ENCODE data around the gene FOSL2.

DNA sequence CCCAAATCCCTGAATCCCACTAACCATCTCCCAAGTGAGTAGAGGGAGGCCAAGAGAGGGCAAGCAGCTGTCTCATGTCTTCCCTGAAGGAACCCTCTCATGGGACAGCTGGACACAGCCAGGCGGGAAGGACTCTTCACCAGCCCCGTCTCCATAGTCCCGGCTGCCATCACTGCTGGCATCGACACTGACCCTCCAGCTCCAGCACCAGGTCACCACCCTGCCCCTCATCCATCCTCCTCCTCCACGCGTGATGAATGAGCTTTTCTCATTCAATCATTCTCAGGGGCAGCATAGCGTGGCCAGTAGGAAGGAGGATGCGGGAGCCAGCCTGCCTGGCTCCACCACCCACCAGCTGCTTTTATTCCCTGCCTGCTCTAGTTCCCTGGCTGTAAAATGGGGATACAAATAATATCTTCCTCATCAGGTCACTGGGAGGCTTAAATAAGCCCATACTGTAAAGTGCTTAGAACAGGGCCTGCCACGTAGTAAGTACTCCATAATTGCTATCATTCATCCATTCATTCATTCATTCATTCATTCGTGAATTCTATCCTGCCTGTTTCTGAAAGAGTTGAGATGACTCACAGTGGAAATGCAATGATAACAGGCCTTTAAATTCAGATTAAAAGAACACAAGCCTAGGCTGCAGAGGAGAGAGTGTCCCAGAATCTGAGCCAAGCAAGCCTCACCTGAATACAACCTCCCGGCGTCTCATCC is 30.5 kb upstream of the FOSL2 start:
- TF ChIP-seq, protein P1, sequence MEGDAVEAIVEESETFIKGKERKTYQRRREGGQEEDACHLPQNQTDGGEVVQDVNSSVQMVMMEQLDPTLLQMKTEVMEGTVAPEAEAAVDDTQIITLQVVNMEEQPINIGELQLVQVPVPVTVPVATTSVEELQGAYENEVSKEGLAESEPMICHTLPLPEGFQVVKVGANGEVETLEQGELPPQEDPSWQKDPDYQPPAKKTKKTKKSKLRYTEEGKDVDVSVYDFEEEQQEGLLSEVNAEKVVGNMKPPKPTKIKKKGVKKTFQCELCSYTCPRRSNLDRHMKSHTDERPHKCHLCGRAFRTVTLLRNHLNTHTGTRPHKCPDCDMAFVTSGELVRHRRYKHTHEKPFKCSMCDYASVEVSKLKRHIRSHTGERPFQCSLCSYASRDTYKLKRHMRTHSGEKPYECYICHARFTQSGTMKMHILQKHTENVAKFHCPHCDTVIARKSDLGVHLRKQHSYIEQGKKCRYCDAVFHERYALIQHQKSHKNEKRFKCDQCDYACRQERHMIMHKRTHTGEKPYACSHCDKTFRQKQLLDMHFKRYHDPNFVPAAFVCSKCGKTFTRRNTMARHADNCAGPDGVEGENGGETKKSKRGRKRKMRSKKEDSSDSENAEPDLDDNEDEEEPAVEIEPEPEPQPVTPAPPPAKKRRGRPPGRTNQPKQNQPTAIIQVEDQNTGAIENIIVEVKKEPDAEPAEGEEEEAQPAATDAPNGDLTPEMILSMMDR (IDR thresholded peaks at IDR 0.05) = no peak
- TF ChIP-seq POLR2A (IDR thresholded peaks at IDR 0.05) = no peak
- TF ChIP-seq POLR2AphosphoS5 (IDR thresholded peaks at IDR 0.05) = no peak

Data from breast epithelium (tissue), 3 donors.